GM13977 (cell line): Measurements from ENCODE around the gene BMPR1B.
"Not testable (repeated sequence)": the region's sequence is repeated elsewhere in the genome, so short reads cannot be mapped to it uniquely, and the experiment has no call there.

Source experiments
- DNase-seq: peaks from one replicate; pipeline ENCODE4 v3.0.0; 2012; ENCODE audit warnings: low spot score
- CTCF ChIP-seq: IDR thresholded peaks from 2 replicates; pipeline ENCODE4 v1.5.1; 2012; ENCODE audit warnings: mild to moderate bottlenecking, control low read depth; ENCODE audit not compliant: insufficient read depth; ENCODE audit errors: extremely low read depth, missing control alignments
- in situ Hi-C: fragments of 300-500 bp; cut with MboI; formaldehyde crosslinking; loops from one replicate; pipeline ENCODE4 v1.12.0; 2022; ENCODE audit warnings: low sequenced_read_pairs, low pct_unique_long_range_greater_than_20kb, mixed read lengths, inconsistent platforms; ENCODE audit not compliant: unreplicated experiment

The BMPR1B gene

GRCh38 chr4:95161781-95162469 lies 404.2 kb downstream of the BMPR1B start:
- in situ Hi-C loops: no loop called here
- DNase-seq: no peak
- no peak for TF ChIP-seq CTCF

GRCh38 chr4:95162867-95163266 lies 405.1 kb downstream of the BMPR1B start:
- no peak for TF ChIP-seq CTCF
- no peak for DNase-seq
- in situ Hi-C loops: no loop called here

GRCh38 chr4:95165926-95166524 lies 408.3 kb downstream of the BMPR1B start:
- in situ Hi-C loops: no loop called here
- TF ChIP-seq CTCF: peak; percentile 66
- peak; percentile 54 for DNase-seq

- in situ Hi-C loops: no loop called here
- DNase-seq: no peak
- no peak for TF ChIP-seq CTCF
Measured at GRCh38 chr4:95167805-95168204, 410.1 kb downstream of the BMPR1B start.

- TF ChIP-seq CTCF: no peak
- DNase-seq: no peak
- in situ Hi-C loops: no loop called here
Measured at GRCh38 chr4:95170176-95170575, 412.4 kb downstream of the BMPR1B start.

GRCh38 chr4:95171377-95171776 lies 413.6 kb downstream of the BMPR1B start:
- in situ Hi-C loops, DNase-seq: not testable (repeated sequence)

GRCh38 chr4:95178938-95179337 lies 421.2 kb downstream of the BMPR1B start:
- no peak for DNase-seq
- in situ Hi-C loops: no loop called here
- no peak for TF ChIP-seq CTCF
